ENCODE results near the gene ZNF865. TPM values are rescaled to one million over a fixed set of nuclear protein-coding genes. Genes with fewer than 3 reads are reported as not detected.

ZNF865 gene
- 18.1 TPM for polyA plus RNA-seq (2012; ENCODE audit: insufficient read length, low read depth)

DNA sequence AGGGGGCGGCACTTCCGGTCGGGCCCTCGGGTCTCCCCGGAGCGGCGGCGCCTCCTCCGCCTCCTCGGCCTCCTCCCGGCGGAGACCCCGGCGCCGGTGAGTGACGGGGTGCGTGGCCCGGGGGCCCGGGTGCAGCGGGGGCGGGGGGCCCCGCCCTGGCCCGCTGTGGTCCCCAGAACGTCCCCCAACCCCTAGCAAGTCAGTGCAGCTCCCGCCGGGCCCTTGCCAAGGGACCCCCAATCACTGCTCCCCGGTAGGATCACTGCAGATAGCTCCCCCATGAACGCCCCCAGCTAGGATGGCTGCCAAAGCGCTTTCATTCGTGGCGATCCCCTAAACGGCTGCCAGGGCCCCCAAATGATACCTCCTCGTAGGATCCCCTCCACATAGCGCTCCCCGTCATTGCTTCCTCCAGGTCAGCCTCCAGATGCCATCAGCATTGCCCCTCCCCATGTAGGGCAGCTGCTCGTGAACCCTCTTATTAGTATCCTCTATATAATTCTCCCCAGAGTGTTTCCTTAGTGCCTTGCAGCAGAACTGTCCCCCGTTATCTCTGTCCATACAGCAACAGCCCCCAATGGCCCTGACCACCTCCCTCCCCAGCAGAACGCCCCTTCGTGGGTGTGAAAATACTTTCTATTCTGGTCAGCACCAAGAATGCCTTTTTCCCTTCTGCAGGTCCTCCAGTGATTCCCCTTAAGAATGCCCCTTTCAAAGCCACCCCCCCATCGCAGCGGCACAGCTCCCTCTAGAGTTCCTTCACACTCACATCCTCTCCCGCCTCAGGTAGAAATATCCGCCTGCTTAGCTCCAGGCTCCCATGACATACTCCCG lies at the start of gene ZNF865:
ZNF865 (plus strand) TSS at position 11 of the 834 bp plus-strand sequence. CDS start 7,972 bp downstream, outside the sequence.
- TF ChIP-seq, protein P1, sequence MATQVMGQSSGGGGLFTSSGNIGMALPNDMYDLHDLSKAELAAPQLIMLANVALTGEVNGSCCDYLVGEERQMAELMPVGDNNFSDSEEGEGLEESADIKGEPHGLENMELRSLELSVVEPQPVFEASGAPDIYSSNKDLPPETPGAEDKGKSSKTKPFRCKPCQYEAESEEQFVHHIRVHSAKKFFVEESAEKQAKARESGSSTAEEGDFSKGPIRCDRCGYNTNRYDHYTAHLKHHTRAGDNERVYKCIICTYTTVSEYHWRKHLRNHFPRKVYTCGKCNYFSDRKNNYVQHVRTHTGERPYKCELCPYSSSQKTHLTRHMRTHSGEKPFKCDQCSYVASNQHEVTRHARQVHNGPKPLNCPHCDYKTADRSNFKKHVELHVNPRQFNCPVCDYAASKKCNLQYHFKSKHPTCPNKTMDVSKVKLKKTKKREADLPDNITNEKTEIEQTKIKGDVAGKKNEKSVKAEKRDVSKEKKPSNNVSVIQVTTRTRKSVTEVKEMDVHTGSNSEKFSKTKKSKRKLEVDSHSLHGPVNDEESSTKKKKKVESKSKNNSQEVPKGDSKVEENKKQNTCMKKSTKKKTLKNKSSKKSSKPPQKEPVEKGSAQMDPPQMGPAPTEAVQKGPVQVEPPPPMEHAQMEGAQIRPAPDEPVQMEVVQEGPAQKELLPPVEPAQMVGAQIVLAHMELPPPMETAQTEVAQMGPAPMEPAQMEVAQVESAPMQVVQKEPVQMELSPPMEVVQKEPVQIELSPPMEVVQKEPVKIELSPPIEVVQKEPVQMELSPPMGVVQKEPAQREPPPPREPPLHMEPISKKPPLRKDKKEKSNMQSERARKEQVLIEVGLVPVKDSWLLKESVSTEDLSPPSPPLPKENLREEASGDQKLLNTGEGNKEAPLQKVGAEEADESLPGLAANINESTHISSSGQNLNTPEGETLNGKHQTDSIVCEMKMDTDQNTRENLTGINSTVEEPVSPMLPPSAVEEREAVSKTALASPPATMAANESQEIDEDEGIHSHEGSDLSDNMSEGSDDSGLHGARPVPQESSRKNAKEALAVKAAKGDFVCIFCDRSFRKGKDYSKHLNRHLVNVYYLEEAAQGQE (IDR thresholded peaks at IDR 0.05; ENCODE audit: insufficient read depth in 1 of 2, low read depth in 2 of 2, low read length in 2 of 2), result no peak
- TF ChIP-seq SIN3A (IDR thresholded peaks at IDR 0.05; ENCODE audit: borderline replicate concordance, insufficient read depth, low read length) (no peak), FOXP2 (optimal IDR thresholded peaks at IDR 0.05; ENCODE audit: borderline replicate concordance, extremely low read depth, extremely low read length, insufficient read depth) (no peak), TAF1 (IDR thresholded peaks at IDR 0.05; ENCODE audit: borderline replicate concordance, insufficient read depth, low read length) (no peak), POLR2AphosphoS5 (IDR thresholded peaks at IDR 0.05; ENCODE audit: low read depth, low read length) (no peak; the same call in 1 of the 2 replicates)

DNA sequence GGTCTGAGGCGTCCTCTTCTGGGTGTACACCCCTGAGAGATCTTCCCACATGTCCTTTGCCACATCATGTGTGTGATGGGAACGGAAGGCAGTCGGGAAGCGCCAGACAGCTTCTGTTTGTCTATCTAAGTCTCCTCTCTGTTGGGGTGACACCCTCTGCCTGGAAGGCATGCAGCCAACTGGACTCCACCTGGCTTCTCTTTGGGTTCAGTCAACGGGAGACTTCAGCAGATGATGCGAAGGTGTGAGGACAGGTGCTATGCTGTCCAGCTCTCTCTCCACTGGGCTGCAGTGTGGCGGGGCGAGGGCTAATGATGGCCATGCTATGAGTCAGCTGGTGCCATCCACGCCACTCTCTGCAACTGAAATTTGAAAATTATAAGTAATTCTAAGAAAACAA lies 45.8 kb upstream of the ZNF865 start:
- TF ChIP-seq SIN3A (IDR thresholded peaks at IDR 0.05; ENCODE audit: borderline replicate concordance, insufficient read depth, low read length), result no peak
- no peak for TF ChIP-seq FOXP2 (optimal IDR thresholded peaks at IDR 0.05; ENCODE audit: borderline replicate concordance, extremely low read depth, extremely low read length, insufficient read depth)
- TF ChIP-seq, protein P1 (IDR thresholded peaks at IDR 0.05; ENCODE audit: insufficient read depth in 1 of 2, low read depth in 2 of 2, low read length in 2 of 2), result no peak
- TF ChIP-seq TAF1 (IDR thresholded peaks at IDR 0.05; ENCODE audit: borderline replicate concordance, insufficient read depth, low read length), result no peak
- TF ChIP-seq POLR2AphosphoS5 (IDR thresholded peaks at IDR 0.05; ENCODE audit: low read depth, low read length), result no peak

DNA sequence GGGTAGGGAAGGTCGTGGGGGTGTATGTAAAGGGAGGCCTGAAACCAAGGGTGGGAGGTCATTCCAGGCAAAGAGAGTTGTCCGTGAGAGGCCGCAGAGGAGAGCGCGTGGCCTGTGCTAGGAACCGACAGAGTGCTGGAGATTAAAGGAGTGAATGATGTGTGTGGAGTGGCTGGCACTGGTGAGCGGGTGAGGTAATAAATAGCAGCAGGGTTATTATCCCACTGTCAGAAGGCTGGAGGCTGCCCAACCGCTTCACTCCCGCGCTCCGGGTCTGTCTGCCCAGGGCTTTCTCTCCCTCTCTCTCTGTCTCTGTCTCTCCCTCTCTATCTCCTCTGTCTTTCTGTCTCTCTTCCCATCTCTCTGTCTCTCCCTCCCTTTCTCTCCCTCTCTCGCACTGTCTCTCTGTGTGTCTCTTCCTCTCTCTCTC lies 42.2 kb upstream of the ZNF865 start:
- TF ChIP-seq FOXP2 (optimal IDR thresholded peaks at IDR 0.05; ENCODE audit: borderline replicate concordance, extremely low read depth, extremely low read length, insufficient read depth) (no peak), SIN3A (IDR thresholded peaks at IDR 0.05; ENCODE audit: borderline replicate concordance, insufficient read depth, low read length) (no peak), POLR2AphosphoS5 (IDR thresholded peaks at IDR 0.05; ENCODE audit: low read depth, low read length) (no peak), TAF1 (IDR thresholded peaks at IDR 0.05; ENCODE audit: borderline replicate concordance, insufficient read depth, low read length) (no peak)
- TF ChIP-seq, protein P1 (IDR thresholded peaks at IDR 0.05; ENCODE audit: insufficient read depth in 1 of 2, low read depth in 2 of 2, low read length in 2 of 2), result no peak

DNA sequence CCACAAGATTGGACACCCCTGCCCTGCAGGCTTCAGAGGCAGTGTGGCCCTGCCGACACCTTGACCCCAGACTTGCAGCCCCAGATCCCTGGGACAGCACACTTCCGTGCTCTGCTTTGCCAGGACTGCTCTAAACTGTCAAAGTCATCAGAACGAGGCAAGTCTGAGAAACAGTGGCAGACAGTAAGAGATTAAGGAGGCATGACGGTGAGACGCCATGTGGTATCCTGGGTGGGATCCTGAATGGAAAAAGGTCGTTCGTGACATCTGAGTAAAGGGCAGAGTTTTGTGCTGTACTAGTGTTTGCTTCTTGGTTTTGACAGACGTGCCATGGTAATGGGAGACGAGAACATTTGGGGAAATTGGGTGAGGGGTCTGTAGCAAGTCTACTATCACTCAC lies 38.6 kb upstream of the ZNF865 start:
- no peak for TF ChIP-seq SIN3A (IDR thresholded peaks at IDR 0.05; ENCODE audit: borderline replicate concordance, insufficient read depth, low read length)
- TF ChIP-seq FOXP2 (optimal IDR thresholded peaks at IDR 0.05; ENCODE audit: borderline replicate concordance, extremely low read depth, extremely low read length, insufficient read depth), result no peak

DNA sequence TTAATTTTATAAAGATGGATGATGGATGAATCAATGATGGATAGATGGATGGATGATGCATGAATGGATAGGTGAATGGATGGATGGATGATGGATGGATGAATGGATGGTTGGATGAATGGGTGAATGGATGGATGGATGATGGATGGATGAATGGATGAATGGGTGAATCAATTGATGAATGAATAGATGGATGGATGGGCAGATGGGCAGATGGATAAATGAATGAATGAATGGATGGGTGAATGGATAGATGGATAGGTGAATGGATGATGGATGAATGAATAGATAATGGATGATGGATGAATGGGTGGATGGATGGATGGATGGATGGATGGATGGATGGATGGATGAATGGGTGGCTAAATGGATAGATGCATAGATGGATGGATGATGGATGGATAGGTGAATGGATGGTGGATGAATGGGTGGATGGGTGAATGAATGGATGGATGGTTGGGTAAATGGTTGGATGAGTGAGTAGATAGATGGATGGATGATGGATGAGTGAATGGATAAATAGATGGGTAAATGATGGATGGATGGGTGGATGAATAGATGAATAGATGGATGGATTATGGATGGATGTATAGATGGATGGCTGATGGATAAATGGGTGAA lies 37.6 kb upstream of the ZNF865 start:
- TF ChIP-seq SIN3A (IDR thresholded peaks at IDR 0.05; ENCODE audit: borderline replicate concordance, insufficient read depth, low read length), result no peak
- TF ChIP-seq FOXP2 (optimal IDR thresholded peaks at IDR 0.05; ENCODE audit: borderline replicate concordance, extremely low read depth, extremely low read length, insufficient read depth), result no peak
- TF ChIP-seq, protein P1 (IDR thresholded peaks at IDR 0.05; ENCODE audit: insufficient read depth in 1 of 2, low read depth in 2 of 2, low read length in 2 of 2), result no peak
- TF ChIP-seq POLR2AphosphoS5 (IDR thresholded peaks at IDR 0.05; ENCODE audit: low read depth, low read length), result no peak
- TF ChIP-seq TAF1 (IDR thresholded peaks at IDR 0.05; ENCODE audit: borderline replicate concordance, insufficient read depth, low read length), result no peak

Measured in PFSK-1 (cell line).